ENCODE results near the gene ACBD4. TPM values are rescaled to one million over a fixed set of nuclear protein-coding genes. Genes with fewer than 3 reads are reported as not detected.

ACBD4 gene
- total and polyA plus RNA-seq, 2 of the 13 experiments (the other 11 are each of a cell fraction or from before 2014, with no cell fraction given): 16.1 to 26.9 TPM

GRCh38 chr17:45160447-45161287 lies 25.2 kb downstream of the ACBD4 start (continued):
- TF ChIP-seq, protein P1, sequence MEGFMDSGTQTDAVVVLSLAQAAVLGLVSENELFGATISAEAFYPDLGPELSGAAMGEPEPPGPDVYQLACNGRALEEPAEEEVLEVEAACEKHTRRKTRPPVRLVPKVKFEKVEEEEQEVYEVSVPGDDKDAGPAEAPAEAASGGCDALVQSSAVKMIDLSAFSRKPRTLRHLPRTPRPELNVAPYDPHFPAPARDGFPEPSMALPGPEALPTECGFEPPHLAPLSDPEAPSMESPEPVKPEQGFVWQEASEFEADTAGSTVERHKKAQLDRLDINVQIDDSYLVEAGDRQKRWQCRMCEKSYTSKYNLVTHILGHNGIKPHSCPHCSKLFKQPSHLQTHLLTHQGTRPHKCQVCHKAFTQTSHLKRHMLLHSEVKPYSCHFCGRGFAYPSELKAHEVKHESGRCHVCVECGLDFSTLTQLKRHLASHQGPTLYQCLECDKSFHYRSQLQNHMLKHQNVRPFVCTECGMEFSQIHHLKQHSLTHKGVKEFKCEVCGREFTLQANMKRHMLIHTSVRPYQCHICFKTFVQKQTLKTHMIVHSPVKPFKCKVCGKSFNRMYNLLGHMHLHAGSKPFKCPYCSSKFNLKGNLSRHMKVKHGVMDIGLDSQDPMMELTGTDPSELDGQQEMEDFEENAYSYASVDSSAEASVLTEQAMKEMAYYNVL (CRISPR knock-in tag; IDR thresholded peaks at IDR 0.05; ENCODE audit: borderline replicate concordance): peak; percentile 75; the same call in 1 of the 2 replicates
- no peak for TF ChIP-seq SRF (IDR thresholded peaks at IDR 0.05; ENCODE audit: low read depth, low read length)
- no peak for TF ChIP-seq ZNF841 (CRISPR knock-in tag; IDR thresholded peaks at IDR 0.05; ENCODE audit: borderline replicate concordance)
- peak; percentile 64; the same call in 1 of the 2 replicates for TF ChIP-seq ZFP62 (CRISPR knock-in tag; IDR thresholded peaks at IDR 0.05)
- TF ChIP-seq MBNL3 (CRISPR knock-in tag; conservative IDR thresholded peaks at IDR 0.05): no peak
- no peak for TF ChIP-seq CREM (IDR thresholded peaks at IDR 0.05)
- no peak for TF ChIP-seq CREM (CRISPR knock-in tag; IDR thresholded peaks at IDR 0.05)
- TF ChIP-seq, protein P2, sequence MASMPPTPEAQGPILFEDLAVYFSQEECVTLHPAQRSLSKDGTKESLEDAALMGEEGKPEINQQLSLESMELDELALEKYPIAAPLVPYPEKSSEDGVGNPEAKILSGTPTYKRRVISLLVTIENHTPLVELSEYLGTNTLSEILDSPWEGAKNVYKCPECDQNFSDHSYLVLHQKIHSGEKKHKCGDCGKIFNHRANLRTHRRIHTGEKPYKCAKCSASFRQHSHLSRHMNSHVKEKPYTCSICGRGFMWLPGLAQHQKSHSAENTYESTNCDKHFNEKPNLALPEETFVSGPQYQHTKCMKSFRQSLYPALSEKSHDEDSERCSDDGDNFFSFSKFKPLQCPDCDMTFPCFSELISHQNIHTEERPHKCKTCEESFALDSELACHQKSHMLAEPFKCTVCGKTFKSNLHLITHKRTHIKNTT (CRISPR knock-in tag; IDR thresholded peaks at IDR 0.05): peak; percentile 62; the same call in 1 of the 2 replicates
- TF ChIP-seq ZNF335 (CRISPR knock-in tag; IDR thresholded peaks at IDR 0.05): no peak
- TF ChIP-seq HOXA5 (CRISPR knock-in tag; IDR thresholded peaks at IDR 0.05): peak; percentile 79; the same call in 1 of the 2 replicates
- peak; percentile 64; the same call in 1 of the 2 replicates for TF ChIP-seq ZFY (CRISPR knock-in tag; IDR thresholded peaks at IDR 0.05)
- no peak for TF ChIP-seq ZNF496 (CRISPR knock-in tag; IDR thresholded peaks at IDR 0.05; ENCODE audit: insufficient replicate concordance)
- TF ChIP-seq YY1 (IDR thresholded peaks at IDR 0.05; ENCODE audit: insufficient read depth, insufficient replicate concordance, low read depth, low read length): no peak
- TF ChIP-seq MIER2 (CRISPR knock-in tag; IDR thresholded peaks at IDR 0.05): no peak
- no peak for TF ChIP-seq PBX2 (CRISPR knock-in tag; IDR thresholded peaks at IDR 0.05)
- TF ChIP-seq PAF1 (CRISPR knock-in tag; IDR thresholded peaks at IDR 0.05): peak; percentile 47; the same call in 1 of the 2 replicates
- peak; percentile 95 for TF ChIP-seq ZNF776 (CRISPR knock-in tag; IDR thresholded peaks at IDR 0.05)
- TF ChIP-seq SYNCRIP (IDR thresholded peaks at IDR 0.05; ENCODE audit: insufficient read depth, low read depth, low read length): no peak
- TF ChIP-seq NONO (IDR thresholded peaks at IDR 0.05): no peak
- no peak; the same call in 1 of the 2 replicates for TF ChIP-seq NONO (CRISPR knock-in tag; conservative IDR thresholded peaks at IDR 0.05)
- TF ChIP-seq, protein P3, sequence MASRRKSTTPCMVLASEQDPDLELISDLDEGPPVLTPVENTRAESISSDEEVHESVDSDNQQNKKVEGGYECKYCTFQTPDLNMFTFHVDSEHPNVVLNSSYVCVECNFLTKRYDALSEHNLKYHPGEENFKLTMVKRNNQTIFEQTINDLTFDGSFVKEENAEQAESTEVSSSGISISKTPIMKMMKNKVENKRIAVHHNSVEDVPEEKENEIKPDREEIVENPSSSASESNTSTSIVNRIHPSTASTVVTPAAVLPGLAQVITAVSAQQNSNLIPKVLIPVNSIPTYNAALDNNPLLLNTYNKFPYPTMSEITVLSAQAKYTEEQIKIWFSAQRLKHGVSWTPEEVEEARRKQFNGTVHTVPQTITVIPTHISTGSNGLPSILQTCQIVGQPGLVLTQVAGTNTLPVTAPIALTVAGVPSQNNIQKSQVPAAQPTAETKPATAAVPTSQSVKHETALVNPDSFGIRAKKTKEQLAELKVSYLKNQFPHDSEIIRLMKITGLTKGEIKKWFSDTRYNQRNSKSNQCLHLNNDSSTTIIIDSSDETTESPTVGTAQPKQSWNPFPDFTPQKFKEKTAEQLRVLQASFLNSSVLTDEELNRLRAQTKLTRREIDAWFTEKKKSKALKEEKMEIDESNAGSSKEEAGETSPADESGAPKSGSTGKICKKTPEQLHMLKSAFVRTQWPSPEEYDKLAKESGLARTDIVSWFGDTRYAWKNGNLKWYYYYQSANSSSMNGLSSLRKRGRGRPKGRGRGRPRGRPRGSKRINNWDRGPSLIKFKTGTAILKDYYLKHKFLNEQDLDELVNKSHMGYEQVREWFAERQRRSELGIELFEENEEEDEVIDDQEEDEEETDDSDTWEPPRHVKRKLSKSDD (CRISPR knock-in tag; IDR thresholded peaks at IDR 0.05; ENCODE audit: low read depth): no peak; the same call in 1 of the 2 replicates
- no peak; the same call in 1 of the 2 replicates for TF ChIP-seq ZNF274 (CRISPR knock-in tag; IDR thresholded peaks at IDR 0.05)
- TF ChIP-seq, protein P4, sequence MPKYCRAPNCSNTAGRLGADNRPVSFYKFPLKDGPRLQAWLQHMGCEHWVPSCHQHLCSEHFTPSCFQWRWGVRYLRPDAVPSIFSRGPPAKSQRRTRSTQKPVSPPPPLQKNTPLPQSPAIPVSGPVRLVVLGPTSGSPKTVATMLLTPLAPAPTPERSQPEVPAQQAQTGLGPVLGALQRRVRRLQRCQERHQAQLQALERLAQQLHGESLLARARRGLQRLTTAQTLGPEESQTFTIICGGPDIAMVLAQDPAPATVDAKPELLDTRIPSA (CRISPR knock-in tag; IDR thresholded peaks at IDR 0.05; ENCODE audit: borderline replicate concordance): no peak
